HL-60 (cell line): Measurements from ENCODE around the gene C22orf31.

Experiments used
- CTCF ChIP-seq: IDR thresholded peaks from one replicate; pipeline ENCODE4 v1.5.1; 2011; ENCODE audit warnings: low read length, control low read depth, inconsistent platforms; ENCODE audit not compliant: insufficient read depth
- GABPA ChIP-seq: IDR thresholded peaks from 2 replicates; pipeline ENCODE4 v1.6.1; 2012; ENCODE audit warnings: low read depth

GRCh38 chr22:29072193-29072978 is 10.8 kb upstream of the C22orf31 start:
- no peak for TF ChIP-seq CTCF
- TF ChIP-seq GABPA: no peak
